GM21723 (cell line): ENCODE measurements around the gene POLR1C.
"Not testable (repeated sequence)": the region's sequence is repeated elsewhere in the genome, so short reads cannot be mapped to it uniquely, and the experiment has no call there.

Experiments
- ATAC-seq: cut with Tn5 transposase; IDR thresholded peaks from one replicate; pipeline ENCODE4 v1.9.1; 2021; ENCODE audit warnings: mild to moderate bottlenecking, moderate library complexity; ENCODE audit not compliant: unreplicated experiment

POLR1C gene

GRCh38 chr6:43509142-43509983 lies 7.5 kb upstream of the POLR1C start:
- ATAC-seq, result no peak

- ATAC-seq, result peak; percentile 61
Measured at GRCh38 chr6:43509984-43510826, 6.7 kb upstream of the POLR1C start, which contains the start of gene LRRC73. LRRC73 (minus strand) TSS chr6:43510346; CDS start chr6:43509785, 561 bp downstream.

- ATAC-seq, result no peak
Measured at GRCh38 chr6:43510827-43511163, 6.1 kb upstream of the POLR1C start.

GRCh38 chr6:43511824-43512415 lies 5.0 kb upstream of the POLR1C start:
- ATAC-seq, result no peak

GRCh38 chr6:43515808-43516207 lies 1.1 kb upstream of the POLR1C start:
- no peak for ATAC-seq

GRCh38 chr6:43516367-43516696 lies 557 bp upstream of the POLR1C start:
- no peak for ATAC-seq

- ATAC-seq, result no peak
Measured at GRCh38 chr6:43517505-43518357, 842 bp downstream of the POLR1C start.

- ATAC-seq, result no peak
Measured at GRCh38 chr6:43520097-43520496, 3.2 kb downstream of the POLR1C start.

GRCh38 chr6:43521836-43522235 lies 4.9 kb downstream of the POLR1C start:
- no peak for ATAC-seq

GRCh38 chr6:43522547-43523261 lies 5.8 kb downstream of the POLR1C start:
- no peak for ATAC-seq

GRCh38 chr6:43523284-43523683 lies 6.4 kb downstream of the POLR1C start:
- no peak for ATAC-seq

- ATAC-seq, result no peak
Measured at GRCh38 chr6:43524483-43524961, 7.6 kb downstream of the POLR1C start.

GRCh38 chr6:43532201-43532600 lies 15.3 kb downstream of the POLR1C start:
- ATAC-seq, result no peak

- not testable (repeated sequence) for ATAC-seq
Measured at GRCh38 chr6:43538986-43539385, 22.1 kb downstream of the POLR1C start.

- not testable (repeated sequence) for ATAC-seq
Measured at GRCh38 chr6:43539409-43539808, 22.5 kb downstream of the POLR1C start.

GRCh38 chr6:43540507-43540906 lies 23.6 kb downstream of the POLR1C start:
- ATAC-seq, result no peak

GRCh38 chr6:43541774-43542471 lies 25.0 kb downstream of the POLR1C start:
- ATAC-seq, result no peak

GRCh38 chr6:43544461-43544860 lies 27.6 kb downstream of the POLR1C start:
- ATAC-seq, result no peak

GRCh38 chr6:43547222-43547621 lies 30.3 kb downstream of the POLR1C start:
- ATAC-seq, result no peak
